T-helper 1 cell (primary cell): ENCODE measurements around the gene SEC63.
"Not testable (repeated sequence)": the region's sequence is repeated elsewhere in the genome, so short reads cannot be mapped to it uniquely, and the experiment has no call there.

Source experiments
- DNase-seq, 5 donors: peaks; one replicate each; pipeline ENCODE4 v3.0.0-alpha.2; 2012 to 2020

The SEC63 gene

DNA sequence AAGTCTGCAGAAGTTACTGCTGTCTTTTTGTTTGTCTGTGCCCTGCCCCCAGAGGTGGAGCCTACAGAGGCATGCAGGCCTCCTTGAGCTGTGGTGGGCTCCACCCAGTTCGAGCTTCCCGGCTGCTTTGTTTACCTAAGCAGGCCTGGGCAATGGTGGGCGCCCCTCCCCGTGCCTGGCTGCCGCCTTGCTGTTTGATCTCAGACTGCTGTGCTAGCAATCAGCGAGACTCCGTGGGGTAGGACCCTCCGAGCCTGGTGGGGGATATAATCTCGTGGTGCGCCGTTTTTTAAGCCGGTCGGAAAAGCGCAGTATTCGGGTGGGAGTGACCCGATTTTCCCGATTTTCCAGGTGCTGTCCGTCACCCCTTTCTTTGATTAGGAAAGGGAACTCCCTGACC is 97.9 kb downstream of the SEC63 start:
- DNase-seq, result not testable (repeated sequence)

DNA sequence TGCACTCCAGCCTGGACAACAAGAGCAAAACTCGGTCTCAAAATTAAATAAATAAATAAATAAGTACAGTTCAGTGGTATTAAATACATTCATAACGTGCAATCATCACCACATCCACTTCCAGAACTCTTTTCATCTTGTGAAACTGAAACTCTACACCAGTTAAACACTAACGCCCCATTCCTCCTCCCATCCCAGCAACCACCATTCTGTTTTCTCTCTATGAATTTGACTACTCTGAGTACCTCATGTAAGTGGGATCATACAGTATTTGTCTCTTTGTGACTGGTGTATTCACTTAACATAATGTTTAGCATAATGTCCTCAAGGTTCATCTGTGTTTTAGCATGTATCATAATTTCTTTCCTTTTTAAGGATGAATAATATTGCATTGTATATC is 104.8 kb downstream of the SEC63 start:
- peak in 1 of 5 donors; percentile 65 for DNase-seq

DNA sequence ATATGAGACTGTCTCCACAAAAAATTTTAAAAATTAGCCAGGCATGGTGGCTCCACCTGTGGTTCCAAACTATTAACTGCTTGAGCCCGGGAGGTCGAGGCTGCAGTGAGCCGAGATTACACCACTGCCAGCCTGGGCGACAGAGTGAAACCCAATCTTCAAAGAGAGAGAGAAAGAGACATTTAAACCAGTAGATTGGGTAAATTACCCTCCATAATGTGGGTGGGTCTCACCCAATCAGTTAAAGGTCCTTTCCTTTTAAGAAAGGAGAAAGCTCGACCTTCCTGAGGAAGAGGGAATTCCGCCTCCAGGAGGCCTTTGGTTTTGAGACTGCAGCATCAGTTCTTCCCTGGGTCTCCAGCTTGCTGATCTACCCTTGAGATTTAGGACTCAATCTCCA is 108.7 kb downstream of the SEC63 start:
- no peak for DNase-seq

DNA sequence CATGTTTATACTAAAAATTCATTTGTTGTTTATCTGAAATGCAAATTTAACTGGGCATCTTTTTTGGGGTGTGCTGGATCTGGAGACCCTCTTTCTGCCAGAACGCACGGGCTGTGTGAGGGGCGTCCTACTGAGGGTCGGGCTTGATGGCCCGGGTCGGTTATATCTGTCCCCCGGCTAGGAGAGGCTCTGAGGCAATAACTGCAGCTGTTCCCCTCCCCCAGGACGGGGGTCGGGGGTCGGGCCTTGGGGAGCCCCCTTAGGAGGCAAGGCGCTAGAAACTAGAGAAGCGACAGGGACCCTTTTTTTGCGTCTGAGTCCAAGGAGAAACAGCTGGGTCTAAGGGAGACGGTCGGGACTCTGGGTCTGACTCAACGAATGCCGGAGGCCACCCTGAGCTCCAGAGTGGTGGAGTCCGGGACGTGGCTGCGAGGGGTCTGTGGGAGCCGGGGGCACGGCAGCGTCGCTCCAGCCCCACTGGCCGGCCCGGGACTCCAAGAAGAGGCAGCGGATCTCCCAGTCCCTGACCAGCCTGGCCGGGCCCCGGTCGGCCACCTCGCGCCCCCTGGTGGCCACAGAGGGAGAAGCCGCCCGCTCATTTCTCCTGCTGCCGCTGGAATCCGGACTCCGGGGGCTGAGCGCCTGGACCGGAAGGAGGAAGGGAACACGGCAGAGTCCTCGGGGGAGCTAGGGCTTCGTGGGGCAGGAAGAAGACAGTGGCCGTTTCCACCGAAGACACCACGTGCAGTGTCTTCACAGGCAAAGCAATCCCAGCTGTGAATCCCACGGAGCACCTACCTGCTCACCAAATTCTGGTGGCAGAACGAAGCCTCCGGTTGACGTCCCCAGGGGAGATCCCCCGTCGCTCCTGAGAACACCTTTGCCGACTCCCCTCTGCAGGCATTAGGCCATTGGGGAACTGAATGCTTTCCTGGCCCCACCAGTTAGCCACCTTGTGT is 109.9 kb downstream of the SEC63 start:
- DNase-seq, result peak; percentile 62 to 74 (median 72)

DNA sequence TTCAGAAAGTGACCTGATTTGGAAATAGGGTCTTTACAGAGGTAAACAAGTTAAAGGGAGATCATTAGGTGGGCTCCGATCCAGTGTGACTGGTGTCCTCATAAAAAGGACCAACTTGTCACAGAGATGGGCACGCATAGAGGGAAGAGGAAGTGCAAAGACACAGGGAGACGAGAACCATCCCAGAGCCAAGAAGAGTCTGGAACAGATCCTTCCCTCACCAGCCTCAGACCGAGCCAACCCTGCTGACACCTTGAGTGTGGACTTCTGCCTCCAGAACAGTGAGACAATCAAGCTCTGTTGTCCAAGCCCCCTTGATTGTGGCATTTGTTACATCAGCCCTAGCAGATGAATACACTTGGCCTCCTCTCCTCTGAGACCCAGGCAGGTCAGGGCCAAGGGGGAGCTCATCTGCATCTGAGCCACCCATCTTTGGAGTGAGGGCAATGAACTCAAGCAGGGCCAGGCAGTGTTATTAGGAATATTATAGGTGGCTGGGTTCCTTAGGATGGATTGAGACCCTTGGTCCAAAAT is 111.7 kb downstream of the SEC63 start:
- DNase-seq, result no peak

DNA sequence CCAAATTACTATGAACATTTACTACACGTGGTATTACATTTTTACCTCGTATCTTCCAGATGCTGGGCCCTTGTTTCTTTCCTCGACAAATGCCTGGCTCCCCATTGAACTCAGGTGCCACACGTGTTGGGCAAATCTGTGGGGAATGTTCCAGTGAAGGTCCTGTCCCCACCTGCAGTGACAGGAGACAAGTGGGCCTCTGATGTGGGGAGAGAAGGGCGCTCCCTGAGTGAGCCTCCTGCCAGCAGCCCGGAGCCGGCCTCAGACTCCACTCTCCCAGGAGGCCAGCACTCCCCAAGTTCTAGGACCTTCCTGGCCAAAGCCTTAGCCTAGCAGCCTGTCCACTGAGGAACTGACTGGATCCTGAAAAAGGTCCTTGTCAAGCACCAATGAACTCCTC is 112.2 kb downstream of the SEC63 start:
- DNase-seq, result no peak

DNA sequence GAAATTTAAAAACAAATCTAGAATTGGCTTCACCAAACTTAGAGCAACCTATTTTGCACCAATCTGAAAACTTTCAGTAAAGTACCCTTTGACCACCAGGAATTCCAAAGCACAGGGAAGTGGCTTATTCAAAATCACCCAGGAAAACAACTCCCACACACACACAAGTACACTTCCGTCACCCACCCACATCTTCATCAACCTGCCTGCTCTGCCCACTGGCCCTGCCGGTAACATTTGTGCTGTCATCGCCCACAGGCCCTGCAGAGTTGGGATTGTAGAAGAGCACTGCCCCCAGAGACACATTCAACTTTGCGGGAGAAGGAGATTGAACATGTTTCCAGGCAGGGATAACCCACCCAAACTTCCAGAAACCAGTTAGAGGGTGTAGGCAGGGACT is 114.6 kb downstream of the SEC63 start:
- no peak for DNase-seq

DNA sequence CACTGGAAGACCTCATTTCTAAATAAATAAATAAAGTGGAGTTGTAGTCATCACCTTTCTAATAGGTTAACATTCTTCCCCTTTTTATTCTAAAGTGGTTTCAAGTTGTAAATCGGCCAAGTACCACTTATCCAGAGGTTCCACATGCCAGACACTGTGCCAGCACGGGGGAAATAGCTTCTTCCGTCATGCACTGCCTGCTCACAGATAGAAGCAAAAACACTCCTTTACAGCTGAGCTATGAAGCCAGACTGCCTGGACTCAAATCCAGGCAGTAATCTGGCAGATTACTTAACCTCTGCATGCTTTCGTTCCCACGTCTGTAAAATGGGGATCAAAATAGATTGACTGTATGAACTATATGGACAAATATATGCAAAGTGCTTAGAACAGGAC is 116.7 kb downstream of the SEC63 start:
- no peak for DNase-seq

DNA sequence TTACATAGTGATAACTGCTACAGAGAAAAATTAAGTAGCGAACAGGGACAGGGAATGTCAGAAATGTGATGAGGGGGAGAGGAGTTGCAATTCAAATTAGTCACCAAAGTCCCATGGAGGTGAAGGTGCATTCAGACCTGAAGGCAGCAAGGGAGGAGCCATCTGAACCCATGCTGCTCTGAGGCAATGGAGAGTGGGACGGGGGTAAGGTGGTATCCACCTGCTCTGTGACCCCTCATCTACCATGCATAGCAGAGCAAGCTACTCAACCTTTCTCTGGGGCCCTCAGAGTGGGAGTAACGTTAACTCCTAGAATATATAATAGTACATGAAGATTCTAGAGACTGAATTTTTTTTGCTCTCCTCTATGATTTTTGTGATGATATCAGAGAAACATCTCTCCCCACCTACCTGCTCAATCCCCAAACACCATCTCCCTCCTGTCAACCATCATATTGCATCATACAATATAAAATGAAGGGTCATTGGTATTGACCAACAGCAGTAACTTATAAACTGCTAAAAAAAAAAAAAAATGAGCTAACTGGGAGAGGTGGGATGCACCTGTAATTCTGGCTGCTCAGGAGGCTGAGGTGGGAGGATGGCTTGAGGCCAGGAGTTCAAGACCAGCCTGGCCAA is 117.3 kb downstream of the SEC63 start:
- DNase-seq, result no peak

DNA sequence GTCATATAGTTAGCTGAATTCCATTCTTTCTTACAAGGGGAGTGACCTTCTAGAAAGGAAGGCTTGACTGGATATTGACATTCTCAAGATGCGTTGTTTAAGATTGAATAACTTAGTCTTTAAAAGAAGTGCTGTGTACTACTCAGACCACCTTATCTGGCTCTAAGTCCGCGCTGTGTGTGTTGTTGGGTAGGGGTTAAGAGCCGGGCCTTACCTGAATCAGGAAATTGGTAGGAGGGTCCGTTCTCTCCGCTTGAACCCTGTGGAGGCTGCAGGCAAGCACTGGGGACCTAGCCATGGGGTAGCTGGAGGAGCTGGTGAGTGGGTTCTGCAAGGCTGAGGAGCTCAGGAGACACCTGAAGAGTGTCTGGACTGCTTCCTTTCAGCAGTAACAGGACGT is 124.9 kb downstream of the SEC63 start:
- no peak for DNase-seq

DNA sequence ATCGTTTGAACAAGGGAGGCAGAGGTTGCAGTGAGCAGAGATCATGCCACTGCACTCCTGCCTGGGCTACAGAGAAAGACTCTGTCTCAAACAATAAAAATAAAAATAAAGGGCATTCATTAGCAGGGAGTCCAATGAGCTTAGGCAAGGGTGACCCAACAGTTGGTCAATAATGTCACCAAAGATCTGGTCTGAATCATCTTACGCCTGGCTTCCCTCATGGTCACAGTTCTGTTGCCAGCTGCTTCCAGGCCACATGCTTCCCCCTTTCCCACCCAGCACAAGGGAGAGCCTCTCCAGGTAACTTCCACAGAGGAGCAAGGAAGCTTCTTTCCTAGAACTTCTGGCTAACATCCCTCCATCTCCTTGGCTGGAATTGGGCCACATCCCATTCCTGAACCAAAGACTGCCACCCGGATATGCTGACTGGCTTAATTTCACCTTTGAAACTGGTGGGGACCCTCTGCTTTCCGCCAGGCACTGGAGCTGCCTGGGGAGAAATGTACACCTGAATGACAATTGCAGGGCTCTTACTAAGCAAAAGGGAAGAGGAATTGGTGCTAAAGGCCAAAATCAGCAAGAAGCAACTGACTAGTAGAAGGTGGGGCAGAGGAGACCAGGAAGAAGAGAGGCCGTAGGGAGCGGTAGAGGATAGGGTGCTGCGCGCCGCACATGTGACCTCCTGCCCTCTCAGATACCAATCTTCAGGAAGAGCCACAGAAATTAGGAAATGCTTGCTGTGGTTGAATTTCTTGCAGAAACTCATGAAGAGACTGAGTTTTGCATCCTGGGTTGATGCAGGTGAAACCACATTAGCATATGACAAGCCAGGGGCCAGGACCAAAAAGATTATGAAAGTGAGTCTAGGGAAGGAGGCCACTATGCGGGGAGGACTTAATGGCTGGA is 125.6 kb downstream of the SEC63 start:
- DNase-seq, result no peak

DNA sequence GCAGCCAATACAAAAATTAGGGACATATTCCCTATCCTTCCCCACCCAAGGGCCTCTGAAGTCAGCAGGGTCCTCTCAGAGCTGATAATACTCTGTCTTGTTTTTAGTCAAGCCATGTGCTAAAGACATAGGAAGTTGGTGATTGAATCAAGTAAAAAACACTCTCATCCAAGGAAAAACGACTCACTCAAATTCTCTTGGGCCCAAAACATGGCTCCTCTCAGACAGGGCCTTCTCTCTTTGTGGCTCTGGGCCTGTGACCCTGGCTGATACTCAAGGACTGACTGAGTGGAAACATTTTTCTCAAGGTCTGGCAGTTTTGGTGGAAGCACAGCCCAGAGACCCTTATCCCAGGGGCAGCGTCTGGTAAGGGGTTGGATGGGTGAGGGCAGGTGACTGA is 127.9 kb downstream of the SEC63 start:
- no peak for DNase-seq

DNA sequence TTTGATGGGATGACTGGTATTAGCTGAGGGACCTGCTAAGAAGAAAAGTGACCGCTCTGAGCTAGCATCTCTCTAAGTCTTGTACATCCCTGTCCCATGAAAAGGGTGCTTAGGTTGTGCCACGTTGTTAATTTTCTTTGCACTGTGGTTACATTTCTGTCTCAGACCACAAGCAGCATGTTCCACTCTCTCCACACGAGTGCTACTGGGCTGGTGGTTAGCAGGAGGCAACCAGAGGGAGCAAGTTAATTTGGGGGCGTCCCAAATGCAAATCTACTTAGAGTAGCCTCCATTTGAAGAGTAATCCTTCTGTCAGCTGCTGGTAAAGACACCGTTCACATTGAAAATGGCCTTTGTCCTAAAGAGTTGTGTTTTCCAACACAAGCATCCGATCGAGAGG is 130.5 kb downstream of the SEC63 start:
- DNase-seq, result no peak

DNA sequence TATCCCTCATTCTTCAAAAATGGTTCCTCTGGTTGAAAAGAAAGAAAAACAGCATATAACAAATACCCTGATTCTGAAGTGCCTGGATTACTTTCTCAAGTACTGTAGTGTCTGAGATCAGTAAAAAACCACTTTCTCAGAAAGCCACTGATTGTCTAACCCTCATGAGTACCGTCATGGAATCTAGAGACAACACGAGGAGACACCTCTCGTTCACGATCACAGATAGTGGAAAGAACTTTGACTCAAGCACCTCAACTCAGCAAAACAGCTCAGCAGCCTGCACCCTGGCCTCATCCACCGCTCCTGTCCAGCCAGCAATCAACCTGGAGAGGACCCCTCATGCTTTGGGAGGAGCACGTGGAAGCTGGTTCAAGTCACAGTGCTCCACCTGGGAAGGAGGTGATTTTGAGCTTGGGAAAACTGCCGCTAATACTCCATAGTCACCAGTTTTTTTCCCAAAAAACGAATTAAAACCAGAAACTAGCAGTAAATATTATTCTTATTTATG is 134.9 kb downstream of the SEC63 start:
- peak in 4 of 5 donors; percentile 30 to 68 (median 38) for DNase-seq

DNA sequence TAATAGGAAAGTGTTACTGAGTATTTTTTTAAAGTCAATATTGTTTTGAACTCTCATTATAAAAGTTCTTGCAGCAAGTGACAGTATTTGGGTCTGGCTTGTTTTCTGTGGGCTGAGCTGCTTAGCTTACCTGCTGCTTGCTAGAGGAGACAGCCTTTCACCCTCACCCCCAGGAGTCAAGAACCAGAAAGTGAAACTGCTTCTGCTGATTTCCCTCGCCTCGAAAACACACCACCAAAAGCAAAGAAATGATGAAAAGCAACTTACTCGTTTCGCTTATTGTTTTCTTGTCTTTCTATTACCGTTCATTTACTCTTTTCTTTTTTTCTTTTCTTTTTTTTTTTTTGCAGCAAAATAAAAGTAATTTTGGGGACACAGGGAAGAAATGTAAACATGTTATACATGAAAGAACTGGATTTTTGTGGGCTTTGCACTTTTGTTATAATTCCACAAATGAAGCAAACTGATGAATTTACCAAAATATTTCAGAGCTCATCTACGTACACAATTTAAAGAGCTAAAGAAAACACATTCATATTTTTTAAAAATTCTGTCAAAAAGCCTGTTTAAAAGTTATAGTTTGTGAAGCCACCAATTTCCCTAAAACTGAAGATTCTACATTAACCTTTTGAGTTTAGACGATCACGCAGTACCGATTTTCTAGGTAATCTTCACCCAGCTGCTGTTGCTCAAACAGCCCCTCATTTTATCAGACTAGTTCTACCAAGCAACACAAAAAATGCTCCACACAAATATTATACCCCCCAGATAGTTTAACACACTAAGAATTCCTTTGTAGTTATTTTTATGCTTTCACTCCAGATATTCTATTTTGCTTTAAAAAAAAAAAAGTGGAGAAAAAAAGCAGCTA is 135.6 kb downstream of the SEC63 start:
- DNase-seq, result peak in 4 of 5 donors; percentile 33 to 76 (median 46)

DNA sequence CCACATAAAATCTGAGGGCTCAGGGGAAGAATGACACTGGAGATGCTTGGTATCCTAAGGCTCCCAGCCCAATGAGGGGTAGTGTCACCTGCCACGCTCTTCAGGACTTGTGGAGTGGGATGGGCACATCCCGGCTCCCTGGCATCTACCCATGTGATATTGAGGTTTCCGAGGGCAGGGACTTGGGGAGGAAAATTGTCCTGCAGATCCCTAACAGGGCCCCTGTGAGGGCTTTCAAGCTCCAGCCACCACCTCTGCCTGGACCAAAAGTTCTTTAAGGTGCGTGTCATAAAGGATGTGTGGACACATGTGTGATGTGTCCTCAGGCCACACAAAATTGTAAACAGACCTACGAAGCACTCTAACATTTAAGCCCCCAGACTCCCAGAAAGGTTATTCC is 136.4 kb downstream of the SEC63 start:
- DNase-seq, result no peak

DNA sequence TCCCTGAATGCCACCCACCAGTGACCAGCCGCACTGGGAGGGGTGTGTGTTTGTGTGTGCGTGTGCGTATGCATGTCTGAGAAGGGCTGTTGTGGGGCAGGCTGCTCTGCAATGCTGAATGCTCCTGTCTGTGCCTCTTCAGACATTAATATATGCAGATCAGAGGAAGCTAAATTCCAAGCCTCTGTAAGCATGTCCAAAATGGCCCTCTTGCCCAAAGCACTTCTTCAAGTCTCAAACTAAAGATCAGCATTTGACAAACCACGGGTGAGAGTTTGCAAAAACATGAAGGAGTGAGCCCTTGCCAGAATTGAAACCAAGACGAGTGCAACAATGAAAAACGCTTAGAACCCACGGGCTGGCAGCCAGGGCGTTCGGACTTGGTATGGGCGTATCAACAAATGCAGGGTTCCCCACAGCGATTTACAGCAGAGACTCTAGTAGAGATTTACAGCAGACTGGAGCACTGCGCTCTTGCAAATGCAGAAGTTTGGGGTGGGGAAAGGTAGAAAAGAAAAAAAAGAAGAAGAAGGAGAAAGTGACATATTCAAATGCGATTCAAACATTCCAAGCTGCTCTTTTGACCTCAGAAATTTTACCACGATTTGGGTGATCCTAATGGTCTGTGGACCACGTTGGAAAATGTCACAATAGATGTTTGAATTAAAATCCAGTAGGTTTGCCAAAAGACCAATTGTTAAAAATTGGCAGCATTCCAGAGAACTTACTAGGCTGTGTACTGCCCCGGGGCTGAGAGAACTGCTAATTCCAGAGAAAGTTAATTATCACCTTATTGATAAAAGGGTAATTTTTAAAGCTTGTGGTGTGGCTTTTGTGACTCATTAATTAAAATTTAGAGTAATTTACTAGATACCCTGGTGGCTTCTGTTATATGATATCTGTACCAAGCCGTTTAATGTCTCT is 137.4 kb downstream of the SEC63 start:
- DNase-seq, result peak in 2 of 5 donors; percentile 15 to 38

DNA sequence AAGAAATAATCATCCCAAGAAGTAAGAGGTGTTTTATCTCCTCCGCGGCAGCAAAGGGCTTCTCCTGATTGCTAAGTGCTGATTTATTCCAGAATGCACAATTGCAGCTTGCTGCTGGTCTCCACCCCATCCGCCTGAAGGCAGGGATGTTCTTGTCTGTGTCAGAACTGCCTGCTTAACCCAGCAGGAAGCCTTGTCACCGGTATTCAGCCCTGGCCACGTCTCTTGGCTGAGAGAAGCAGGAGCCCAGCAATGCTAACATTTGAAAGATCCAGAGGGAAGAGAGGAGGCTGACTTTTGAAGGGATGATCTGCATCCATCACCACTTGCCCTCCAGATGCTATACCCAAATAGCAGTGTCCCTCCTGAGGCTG is 138.1 kb downstream of the SEC63 start:
- peak in 3 of 5 donors; percentile 16 to 27 (median 22) for DNase-seq

DNA sequence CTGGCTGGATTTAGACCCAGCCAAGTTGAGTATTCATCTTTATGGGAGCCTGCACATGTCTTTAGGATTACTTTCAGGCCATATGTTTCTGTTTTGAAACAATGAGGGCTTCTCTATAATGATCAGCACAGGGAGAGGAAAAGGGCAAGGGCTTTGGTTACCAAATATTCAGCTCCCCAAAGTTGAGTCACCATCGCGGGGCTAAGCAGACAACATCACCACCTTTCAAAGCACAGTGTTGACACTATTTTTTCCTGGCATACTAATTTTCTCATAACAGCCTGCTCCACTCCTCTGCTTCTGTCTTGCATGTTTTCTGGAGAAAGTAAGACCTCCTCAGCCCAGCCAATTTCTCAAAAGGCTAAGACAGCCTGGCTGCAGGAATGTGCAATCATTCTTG is 138.8 kb downstream of the SEC63 start:
- DNase-seq, result no peak

DNA sequence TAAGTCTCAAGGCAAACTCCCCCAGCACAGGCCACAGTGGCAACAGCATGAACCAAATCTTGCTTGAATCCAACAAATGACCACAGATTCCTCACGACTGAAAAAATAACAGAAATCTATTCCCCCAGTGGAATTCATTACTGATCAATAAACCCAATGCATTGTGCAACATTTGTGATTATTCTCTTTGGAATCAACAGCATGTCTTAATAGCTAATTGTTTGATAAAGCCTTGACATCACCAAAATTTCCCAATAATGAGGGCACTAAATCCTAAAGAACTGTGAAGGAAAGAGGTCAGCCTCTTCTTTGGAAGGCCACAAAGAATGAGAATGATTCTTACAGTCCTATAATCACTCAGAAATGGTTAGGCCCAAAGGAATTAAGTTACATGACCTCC is 139.7 kb downstream of the SEC63 start:
- DNase-seq, result no peak
